BJ (cell line): ENCODE data around the gene MARCHF9. TPM values are rescaled to one million over a fixed set of nuclear protein-coding genes. Genes with fewer than 3 reads are reported as not detected.

Source experiments
- CTCF ChIA-PET: fragments of 350-600 bp; formaldehyde crosslinking; extraction: SDS; loops from one replicate; lab custom pipeline; 2021; ENCODE audit warnings: antibody characterized with exemption, inconsistent platforms; lab: Yijun Ruan, JAX
- POLR2A ChIA-PET: fragments of 300-600 bp; sonication (Branson Sonifier 250); formaldehyde crosslinking; extraction: SDS; loops from one replicate; lab custom pipeline; 2021; ENCODE audit warnings: antibody characterized with exemption; lab: Charles Lee
- DNase-seq: peaks from one replicate; pipeline ENCODE4 v3.0.0-alpha.2; 2011; ENCODE audit warnings: low read depth
- H3K27me3 ChIP-seq: 2 replicates; pipeline ENCODE4 v1.6.0; 2011; ENCODE audit warnings: low read length; ENCODE audit not compliant: control insufficient read depth, insufficient read depth
- H3K36me3 ChIP-seq: 2 replicates; pipeline ENCODE4 v1.5.1; 2011; ENCODE audit warnings: low read length; ENCODE audit not compliant: control insufficient read depth, insufficient read depth
- H3K4me3 ChIP-seq: 2 replicates; pipeline ENCODE4 v1.5.1; 2011; ENCODE audit warnings: low read depth, mild to moderate bottlenecking, control low read depth, low read length
- CTCF ChIP-seq: IDR thresholded peaks from 2 replicates; pipeline ENCODE4 v1.5.1; 2011; ENCODE audit warnings: low read depth, mild to moderate bottlenecking, control low read depth, inconsistent platforms, low read length, moderate library complexity; ENCODE audit not compliant: insufficient read depth
- polyA plus RNA-seq: library from polyadenylated mRNA; depleted of rRNA; stranded (reverse); fragments of >200 nt; gene quantifications from 2 replicates; pipeline ENCODE4 v1.2.3, GENCODE V29; 2011

MARCHF9 gene
- polyA plus RNA-seq, 1 experiment: 6.2 TPM

- Histone ChIP-seq H3K36me3 (peaks cover 4% of the 10 kb centered on the region), H3K27me3 (peaks cover 7% of the 10 kb centered on the region), H3K4me3 (no peak overlapping the region)
- ChIA-PET POLR2A (no interaction called here), CTCF (interaction anchor here (1.4 kb wide), 1 partner anchor 271 kb away, joined by 4 read pairs; no protein-coding TSS in a partner anchor)
- TF ChIP-seq CTCF: no peak
- no peak for DNase-seq
Measured at GRCh38 chr12:57729321-57729844, 25.5 kb upstream of the MARCHF9 start.

- POLR2A ChIA-PET: no interaction called here
- no peak for TF ChIP-seq CTCF
- DNase-seq: no peak
- peaks cover 4% of the 10 kb centered on the region for H3K36me3 ChIP-seq
- H3K4me3 ChIP-seq: no peak overlapping the region
- CTCF ChIA-PET: interaction anchor here (1.8 kb wide), 1 partner anchor 10 kb away, joined by 5 read pairs; no protein-coding TSS in a partner anchor
- H3K27me3 ChIP-seq: peaks cover 11% of the 10 kb centered on the region
Measured at GRCh38 chr12:57730336-57731067, 24.4 kb upstream of the MARCHF9 start.

GRCh38 chr12:57731411-57732080 lies 23.4 kb upstream of the MARCHF9 start:
- POLR2A ChIA-PET: no interaction called here
- Histone ChIP-seq H3K27me3 (peaks cover 17% of the 10 kb centered on the region), H3K36me3 (peaks cover 4% of the 10 kb centered on the region), H3K4me3 (no peak overlapping the region)
- TF ChIP-seq CTCF: no peak
- DNase-seq: no peak
- CTCF ChIA-PET: interaction anchor here (0.8 to 1.8 kb wide), 3 partner anchors 8 to 172 kb away, joined by 3 to 5 read pairs (median 4); no protein-coding TSS in a partner anchor

- CTCF ChIA-PET: interaction anchor here (0.9 to 2.8 kb wide), 2 partner anchors 148 to 172 kb away, joined by 4 to 10 read pairs; no protein-coding TSS in a partner anchor
- Histone ChIP-seq H3K27me3 (peaks cover 24% of the 10 kb centered on the region), H3K36me3 (peaks cover 3% of the 10 kb centered on the region), H3K4me3 (no peak overlapping the region)
- DNase-seq: no peak
- POLR2A ChIA-PET: no interaction called here
- TF ChIP-seq CTCF: no peak
Measured at GRCh38 chr12:57732270-57732669, 22.6 kb upstream of the MARCHF9 start.
